IPS-NIHi11 (cell line): ENCODE data around the gene DPPA3.
"Not testable (repeated sequence)": the region's sequence is repeated elsewhere in the genome, so short reads cannot be mapped to it uniquely, and the experiment has no call there.

Source experiments
- DNase-seq: peaks from one replicate; pipeline ENCODE4 v3.0.0; 2012; ENCODE audit warnings: mixed read lengths, low spot score

DPPA3 gene

DNA sequence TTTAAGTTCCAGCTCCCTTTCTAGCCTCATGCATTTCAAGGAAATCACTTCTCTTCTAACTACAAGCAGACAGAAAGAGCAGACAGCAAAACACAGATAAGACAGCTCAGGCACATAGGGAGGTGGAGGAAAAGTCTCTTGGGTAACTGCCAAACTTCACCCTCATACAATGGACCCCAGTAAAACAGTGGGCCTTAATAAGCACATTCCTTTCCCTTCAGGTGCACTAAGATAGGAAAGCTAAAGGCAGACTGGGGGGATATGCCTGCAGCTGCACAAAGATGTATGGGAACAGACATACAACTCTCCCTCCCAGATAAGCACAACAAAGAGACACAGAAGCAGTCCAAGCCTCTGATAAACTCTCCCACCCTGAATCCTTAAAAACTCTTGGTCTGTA, 19.8 kb downstream of the DPPA3 start:
- not testable (repeated sequence) for DNase-seq

DNA sequence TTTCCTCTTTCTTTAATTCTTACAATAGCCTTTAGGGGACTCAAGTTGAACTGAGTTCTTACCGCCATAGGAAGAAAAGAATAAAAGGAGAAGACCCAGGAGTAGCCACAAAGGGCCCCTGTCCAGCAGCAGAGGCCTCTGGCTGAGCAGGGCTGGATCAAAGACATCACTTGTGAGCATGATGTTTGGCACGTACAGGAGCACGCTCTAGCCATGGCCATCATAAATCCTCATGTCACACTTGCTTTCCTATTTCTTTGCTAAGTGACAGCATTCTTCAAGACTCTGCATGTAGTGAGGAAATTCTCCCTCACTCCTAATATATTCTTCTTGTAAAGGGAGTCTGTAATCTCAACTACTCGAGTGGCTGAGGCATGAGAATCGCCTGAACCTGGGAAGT, 20.3 kb downstream of the DPPA3 start:
- no peak for DNase-seq

DNA sequence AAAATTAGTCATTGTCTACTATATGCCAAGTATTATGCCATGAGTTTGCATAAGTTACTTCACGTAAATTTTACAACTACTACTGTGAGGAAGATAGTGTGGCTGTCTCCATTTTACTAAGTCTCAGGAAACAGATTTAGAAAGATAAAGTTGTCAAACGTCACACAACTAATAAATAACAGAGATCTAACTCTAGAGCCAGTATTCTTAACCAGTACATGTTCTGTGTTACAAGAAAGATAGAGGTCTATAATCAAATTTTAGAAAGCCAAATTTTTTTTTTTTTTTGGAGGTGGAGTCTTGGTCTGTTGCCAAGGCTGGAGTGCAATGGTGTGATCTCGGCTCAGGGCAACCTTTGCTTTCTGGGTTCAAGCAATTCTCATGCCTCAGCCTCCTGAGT, 21.8 kb downstream of the DPPA3 start:
- DNase-seq: no peak

DNA sequence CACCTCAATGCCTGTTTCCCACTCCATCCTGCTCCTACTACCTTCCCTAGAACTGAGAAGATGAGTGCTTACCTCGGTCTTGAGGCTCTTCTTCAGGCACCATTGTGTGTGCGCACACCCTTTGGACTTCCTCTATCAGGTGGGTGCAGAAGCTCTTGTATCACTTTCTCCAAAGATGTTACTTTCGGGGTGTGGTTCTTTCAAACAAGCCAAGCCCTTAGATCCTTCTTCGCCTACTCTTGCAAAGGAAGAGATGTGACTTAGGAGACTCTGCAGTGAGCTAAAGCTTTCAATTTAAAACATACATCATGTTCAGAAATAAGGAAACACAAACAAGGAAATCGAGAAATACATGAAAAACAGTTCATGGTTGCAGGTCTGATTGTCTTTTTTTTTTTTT, 36.0 kb downstream of the DPPA3 start, which contains the start of gene CLEC4C:
TSS of gene CLEC4C (minus strand) at position 130 of the 400 bp plus-strand sequence. CDS start at position 103, 27 bp downstream.
- DNase-seq: no peak

DNA sequence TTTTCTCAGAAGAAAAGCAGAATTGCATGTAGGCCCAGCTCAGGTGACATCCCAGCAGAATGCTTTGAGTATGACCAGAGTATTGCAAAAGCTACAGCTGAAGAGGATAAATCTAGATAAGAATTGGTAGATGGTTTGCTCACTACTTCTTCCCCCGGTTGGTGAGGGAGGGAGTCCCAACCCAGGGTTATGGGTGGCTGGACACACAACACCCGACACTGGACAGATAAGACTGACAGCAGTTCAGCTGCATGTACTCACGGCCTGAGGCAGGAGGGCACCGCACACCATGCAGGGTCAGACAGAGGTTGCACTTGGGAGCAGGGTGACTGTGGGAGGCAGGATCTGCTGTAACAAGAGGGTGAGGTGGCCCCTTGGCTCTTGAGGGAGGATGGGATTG, 37.6 kb downstream of the DPPA3 start:
- no peak for DNase-seq

DNA sequence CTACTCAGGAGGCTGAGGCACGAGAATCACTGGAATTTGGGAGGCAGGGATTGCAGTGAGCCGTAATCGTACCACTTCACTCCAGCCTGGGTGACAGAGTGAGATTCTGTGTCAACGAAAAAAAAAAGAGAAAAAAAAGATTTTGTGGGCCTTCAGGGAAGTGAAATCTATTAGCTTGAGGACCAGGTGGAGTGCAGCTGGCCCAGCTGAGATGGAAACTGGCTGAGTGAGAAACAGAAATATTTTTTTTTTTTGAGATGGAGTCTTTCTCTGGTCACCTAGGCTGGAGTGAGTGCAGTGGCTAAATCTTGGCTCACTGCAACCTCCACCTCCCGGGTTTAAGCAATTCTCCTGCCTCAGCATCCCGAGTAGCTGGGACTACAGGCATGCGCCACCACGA, 38.2 kb downstream of the DPPA3 start:
- DNase-seq: no peak

DNA sequence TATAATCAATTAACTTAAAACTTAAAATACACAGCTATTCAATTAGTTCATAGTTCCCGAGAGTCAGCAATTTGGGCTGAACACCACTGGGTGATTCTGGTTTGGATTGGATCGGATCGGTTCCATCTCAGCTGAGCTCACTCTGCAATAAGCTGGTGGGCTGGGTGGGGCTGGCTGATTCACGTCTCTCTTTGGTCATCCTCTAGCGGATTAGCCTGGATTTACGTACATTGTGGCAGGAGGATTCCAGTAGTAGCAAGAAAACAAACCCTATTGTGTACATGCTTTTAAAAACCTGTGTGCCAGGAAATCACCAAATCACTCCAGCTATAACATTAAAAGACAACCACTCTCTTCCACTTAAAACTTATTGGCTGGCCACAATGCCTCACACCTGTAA, 39.1 kb downstream of the DPPA3 start:
- DNase-seq: no peak

DNA sequence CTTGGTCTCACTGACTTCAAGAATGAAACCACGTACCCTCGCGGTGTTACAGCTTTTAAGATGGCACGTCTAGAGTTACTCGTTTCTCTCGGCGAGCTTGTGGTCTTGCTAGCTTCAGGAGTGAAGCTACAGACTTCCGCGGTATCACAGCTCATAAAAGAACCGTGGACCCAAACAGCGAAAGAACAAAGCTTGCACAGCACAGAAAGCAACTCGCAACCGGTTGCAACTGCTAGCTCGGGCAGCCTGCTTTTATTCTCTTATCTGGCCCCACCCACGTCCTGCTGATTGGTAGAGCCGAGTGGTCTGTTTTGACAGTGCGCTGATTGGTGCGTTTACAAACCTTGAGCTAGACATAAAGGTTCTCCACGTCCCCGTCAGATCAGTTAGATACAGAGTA, 40.2 kb downstream of the DPPA3 start:
- no peak for DNase-seq

DNA sequence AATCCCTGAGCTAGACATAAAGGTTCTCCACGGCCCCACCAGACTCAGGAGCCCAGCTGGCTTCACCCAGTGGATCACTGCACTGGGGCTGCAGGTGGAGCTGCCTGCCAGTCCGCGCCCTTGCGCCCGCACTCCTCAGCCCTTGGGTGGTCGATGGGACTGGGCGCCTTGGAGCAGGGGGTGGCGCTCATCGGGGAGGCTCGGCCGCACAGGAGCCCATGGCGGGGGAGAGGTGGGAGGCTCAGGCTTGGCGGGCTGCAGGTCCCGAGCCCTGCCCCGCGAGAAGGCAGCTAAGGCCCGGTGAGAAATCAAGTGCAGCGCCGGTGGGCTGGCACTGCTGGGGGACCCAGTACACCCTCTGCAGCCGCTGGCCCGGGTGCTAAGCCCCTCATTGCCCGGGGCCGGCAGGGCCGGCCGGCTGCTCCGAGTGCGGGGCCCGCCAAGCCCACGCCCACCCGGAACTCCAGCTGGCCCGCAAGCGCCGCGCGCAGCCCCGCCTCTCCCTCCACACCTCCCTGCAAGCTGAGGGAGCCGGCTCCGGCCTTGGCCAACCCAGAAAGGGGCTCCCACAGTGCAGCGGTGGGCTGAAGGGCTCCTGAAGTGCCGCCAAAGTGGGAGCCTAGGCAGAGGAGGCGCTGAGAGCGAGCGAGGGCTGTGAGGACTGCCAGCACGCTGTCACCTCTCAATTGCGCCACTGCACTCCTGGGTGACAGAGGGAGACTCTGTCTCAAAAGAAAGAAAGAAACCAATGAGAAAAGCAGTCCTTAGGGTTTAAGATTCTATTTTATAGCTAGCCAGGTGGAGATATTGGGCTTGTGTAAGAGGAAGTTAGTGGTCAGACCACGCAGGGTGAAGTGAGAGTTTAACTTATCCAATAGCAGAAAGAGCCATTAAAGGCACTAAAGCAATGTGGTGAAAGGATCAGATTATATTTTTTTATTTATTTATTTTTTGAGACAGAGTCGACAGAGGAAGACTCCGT, 41.0 kb downstream of the DPPA3 start:
- not testable (repeated sequence) for DNase-seq

DNA sequence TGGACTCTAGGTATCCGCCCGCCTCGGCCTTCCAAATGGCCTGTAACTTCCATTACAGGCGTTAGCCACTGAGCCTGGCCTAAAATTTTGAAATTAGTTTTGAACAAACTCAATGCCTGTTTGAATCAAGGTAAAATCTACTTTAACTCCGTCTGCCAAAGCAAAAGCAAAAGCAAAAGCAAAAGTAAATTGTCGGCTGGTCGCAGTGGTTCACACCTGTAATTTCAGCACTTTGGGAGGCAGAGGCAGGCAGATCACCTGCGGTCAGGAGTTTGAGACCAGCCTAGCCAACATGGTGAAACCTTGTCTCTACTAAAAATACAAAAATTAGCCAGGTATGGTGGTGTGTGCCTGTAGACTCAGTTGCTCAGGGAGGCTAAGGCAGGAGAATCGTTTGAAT, 44.4 kb downstream of the DPPA3 start:
- not testable (repeated sequence) for DNase-seq

DNA sequence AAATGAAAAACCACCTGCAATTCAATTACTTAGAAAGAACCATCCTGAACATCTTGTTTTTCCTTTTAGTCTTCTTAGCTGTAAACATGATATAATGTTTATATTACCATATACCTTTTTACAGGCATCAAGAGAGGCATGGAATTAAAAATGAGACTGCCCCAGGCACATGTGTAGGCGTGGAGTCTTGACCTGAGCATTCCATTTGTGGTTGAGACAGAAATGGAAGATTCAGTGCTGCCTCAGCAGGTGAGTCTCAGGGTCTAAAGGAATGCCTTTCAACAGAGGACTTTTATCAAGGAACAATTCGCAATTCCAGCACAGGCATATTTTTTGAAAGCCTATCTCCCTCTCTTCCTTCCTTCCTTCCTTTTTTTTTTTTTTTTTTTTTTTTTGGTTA, 45.8 kb downstream of the DPPA3 start:
- no peak for DNase-seq

DNA sequence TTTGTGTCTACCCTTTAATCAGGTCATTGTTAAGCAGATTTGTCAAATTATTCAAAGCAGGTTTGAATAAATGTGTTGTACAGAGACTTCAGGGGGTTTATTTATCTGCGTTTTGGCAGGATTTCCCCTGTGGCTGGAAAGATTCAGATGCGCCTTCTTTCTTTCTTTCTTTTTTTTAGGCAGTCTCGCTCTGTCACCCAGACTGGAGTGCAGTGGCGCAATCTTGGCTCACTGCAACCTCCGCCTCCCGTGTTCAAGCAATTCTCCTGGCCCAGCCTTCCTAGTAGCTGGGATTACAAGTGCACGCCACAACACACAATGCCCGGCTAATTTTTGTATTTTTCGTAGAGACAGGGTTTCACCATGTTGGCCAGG, 47.5 kb downstream of the DPPA3 start:
- DNase-seq: no peak
